ENCODE measurements around the gene FAM117A.

DNA sequence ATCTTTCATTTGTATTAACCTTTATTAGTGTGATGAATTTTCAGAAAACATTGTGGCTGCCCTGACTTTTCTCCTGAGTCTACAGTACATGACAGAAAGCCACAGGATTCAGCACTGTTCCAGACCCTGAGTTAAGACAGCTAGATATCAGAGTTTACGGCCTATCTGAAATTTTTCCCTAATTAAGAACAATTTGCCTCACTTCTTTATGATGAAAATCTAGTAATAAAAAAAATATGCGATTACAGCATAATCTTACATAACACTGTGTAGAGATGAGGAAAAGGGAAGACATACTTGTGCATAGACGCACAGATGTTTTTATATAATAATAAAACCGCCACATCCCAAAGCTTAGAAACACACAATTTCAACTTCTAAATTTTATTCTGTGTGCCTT, 93.3 kb downstream of the FAM117A start:
- TF ChIP-seq, protein P1, sequence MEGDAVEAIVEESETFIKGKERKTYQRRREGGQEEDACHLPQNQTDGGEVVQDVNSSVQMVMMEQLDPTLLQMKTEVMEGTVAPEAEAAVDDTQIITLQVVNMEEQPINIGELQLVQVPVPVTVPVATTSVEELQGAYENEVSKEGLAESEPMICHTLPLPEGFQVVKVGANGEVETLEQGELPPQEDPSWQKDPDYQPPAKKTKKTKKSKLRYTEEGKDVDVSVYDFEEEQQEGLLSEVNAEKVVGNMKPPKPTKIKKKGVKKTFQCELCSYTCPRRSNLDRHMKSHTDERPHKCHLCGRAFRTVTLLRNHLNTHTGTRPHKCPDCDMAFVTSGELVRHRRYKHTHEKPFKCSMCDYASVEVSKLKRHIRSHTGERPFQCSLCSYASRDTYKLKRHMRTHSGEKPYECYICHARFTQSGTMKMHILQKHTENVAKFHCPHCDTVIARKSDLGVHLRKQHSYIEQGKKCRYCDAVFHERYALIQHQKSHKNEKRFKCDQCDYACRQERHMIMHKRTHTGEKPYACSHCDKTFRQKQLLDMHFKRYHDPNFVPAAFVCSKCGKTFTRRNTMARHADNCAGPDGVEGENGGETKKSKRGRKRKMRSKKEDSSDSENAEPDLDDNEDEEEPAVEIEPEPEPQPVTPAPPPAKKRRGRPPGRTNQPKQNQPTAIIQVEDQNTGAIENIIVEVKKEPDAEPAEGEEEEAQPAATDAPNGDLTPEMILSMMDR (IDR thresholded peaks at IDR 0.05) = no peak
- TF ChIP-seq POLR2A (IDR thresholded peaks at IDR 0.05) = no peak
